ENCODE data around the gene BIRC2. TPM values are rescaled to one million over a fixed set of nuclear protein-coding genes. Genes with fewer than 3 reads are reported as not detected.

BIRC2 gene
- total and polyA plus RNA-seq, 12 donors = 25.8 to 112 (median 48.1) TPM

DNA sequence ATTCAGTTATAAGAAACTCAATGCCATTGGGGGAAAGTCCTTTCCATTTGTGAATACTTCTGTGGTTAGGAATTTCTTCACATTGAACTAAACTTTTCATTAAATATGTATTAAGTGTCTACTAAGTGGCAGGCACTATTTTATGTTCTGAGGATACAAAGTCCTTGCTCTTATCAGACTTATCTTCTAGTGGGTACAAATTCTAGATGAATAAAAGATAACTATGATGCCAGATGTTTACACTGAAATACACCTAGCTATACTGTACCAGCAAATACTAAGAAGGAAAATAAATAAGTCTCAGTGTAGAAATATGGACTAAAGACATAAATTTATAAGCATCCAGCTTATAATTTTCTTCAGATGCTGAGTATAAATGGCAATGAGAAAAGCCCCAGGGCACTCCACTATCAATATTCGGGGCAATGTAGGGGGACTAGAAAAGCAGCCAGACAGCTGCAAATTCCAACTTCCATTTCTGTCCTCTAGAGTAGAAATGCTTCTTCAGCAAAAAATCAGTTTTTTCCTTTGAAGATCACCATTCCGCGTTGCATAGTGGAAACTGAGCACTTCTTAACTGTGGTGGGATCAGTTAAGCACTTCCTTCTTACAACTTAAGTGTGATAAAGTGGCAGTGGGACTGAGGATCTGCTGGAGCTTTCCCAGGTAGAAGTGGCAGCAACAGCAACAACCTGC lies 41.5 kb upstream of the BIRC2 start:
- Histone ChIP-seq H3K4me1 (replicated peaks in 1 of 2) (peaks cover 5 to 22% of the 10 kb centered on the region in 2 donors), H3K9me3 (replicated peaks in 1 of 3) (peaks cover 0 to 4% (median 0%) of the 10 kb centered on the region in 3 donors), H3K36me3 (replicated peaks in 1 of 2) (no peaks in the 10 kb centered on the region), H3K4me3 (no peak overlapping the region), H3K27ac (no peak overlapping the region), H3K27me3 (no peaks in the 10 kb centered on the region)
- no peak for DNase-seq
- TF ChIP-seq CTCF (IDR thresholded peaks at IDR 0.05) (no peak), POLR2A (IDR thresholded peaks at IDR 0.05) (no peak)
- intact Hi-C loops (cut with DNase I) = no loop called here
- WGBS, 4 donors = 56 to 72% (median 71%) methylated on average over 3 of the region's 3 CpGs

DNA sequence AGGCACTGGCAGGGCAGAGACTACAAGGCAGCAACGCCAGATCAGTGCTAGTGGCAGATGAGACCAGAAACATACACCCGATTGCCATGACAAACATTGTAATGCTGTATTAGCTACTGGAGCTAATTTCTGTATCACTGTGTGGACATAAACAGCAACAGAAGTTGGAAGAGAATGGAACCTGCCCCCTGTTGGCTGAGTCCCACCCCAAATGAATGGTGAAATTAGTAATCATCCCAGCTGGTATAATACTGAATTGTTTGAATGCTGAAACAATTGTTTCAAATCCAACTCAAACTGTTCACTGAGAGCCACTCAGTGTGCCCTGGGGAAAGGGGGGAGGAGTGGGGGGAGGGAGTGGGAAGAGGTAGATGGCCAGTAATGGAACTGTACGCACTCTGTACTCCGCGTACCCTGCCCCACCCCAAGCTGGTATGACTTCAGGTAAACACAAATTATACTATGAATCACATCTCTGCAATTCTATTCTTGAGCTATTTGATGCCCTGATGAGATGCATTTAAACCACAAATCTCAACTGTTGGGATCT lies 40.9 kb upstream of the BIRC2 start:
- no peak for DNase-seq
- intact Hi-C loops (cut with DNase I) = no loop called here
- no peak overlapping the region for H3K4me3 ChIP-seq
- H3K9me3 ChIP-seq (replicated peaks in 1 of 3) = peaks cover 0 to 4% (median 0%) of the 10 kb centered on the region in 3 donors
- H3K36me3 ChIP-seq (replicated peaks in 1 of 2) = no peaks in the 10 kb centered on the region
- peaks cover 5 to 22% of the 10 kb centered on the region in 2 donors for H3K4me1 ChIP-seq (replicated peaks in 1 of 2)
- H3K27me3 ChIP-seq = no peaks in the 10 kb centered on the region
- 79 to 93% (median 88%) methylated on average over 4 to 5 of the region's 5 CpGs for WGBS, 4 donors
- no peak overlapping the region for H3K27ac ChIP-seq
- no peak for TF ChIP-seq POLR2A (IDR thresholded peaks at IDR 0.05)
- no peak for TF ChIP-seq CTCF (IDR thresholded peaks at IDR 0.05)

GRCh38 chr11:102306817-102307726 lies 39.9 kb upstream of the BIRC2 start:
- Histone ChIP-seq H3K4me3 (no peak overlapping the region), H3K4me1 (replicated peaks in 1 of 2) (peaks cover 5 to 24% of the 10 kb centered on the region in 2 donors), H3K27ac (peak overlapping the region in 1 of 5 donors; percentile 3), H3K27me3 (no peaks in the 10 kb centered on the region), H3K9me3 (replicated peaks in 1 of 3) (peaks cover 0 to 4% (median 0%) of the 10 kb centered on the region in 3 donors), H3K36me3 (replicated peaks in 1 of 2) (no peaks in the 10 kb centered on the region)
- TF ChIP-seq CTCF (IDR thresholded peaks at IDR 0.05) = no peak
- no peak for TF ChIP-seq POLR2A (IDR thresholded peaks at IDR 0.05)
- intact Hi-C loops (cut with DNase I) = no loop called here
- WGBS, 4 donors = 33 to 45% (median 41%) methylated on average over 9 of the region's 9 CpGs
- DNase-seq = no peak

GRCh38 chr11:102307727-102308038 lies 39.3 kb upstream of the BIRC2 start:
- H3K9me3 ChIP-seq (replicated peaks in 1 of 3) = peaks cover 0 to 3% (median 0%) of the 10 kb centered on the region in 3 donors
- no peak overlapping the region for H3K27ac ChIP-seq
- no peaks in the 10 kb centered on the region for H3K36me3 ChIP-seq (replicated peaks in 1 of 2)
- no peaks in the 10 kb centered on the region for H3K27me3 ChIP-seq
- H3K4me3 ChIP-seq = no peak overlapping the region
- peaks cover 5 to 30% of the 10 kb centered on the region in 2 donors for H3K4me1 ChIP-seq (replicated peaks in 1 of 2)
- TF ChIP-seq POLR2A (IDR thresholded peaks at IDR 0.05) (no peak), CTCF (IDR thresholded peaks at IDR 0.05) (no peak)
- DNase-seq = no peak
- intact Hi-C loops (cut with DNase I) = no loop called here
